Natural killer cell (primary cell): ENCODE results near the gene TSHZ3. TPM values are rescaled to one million over a fixed set of nuclear protein-coding genes. Genes with fewer than 3 reads are reported as not detected.

Experiments
- ATAC-seq, 3 donors: fragments of 150-1000 bp in 2 of 3; fragments of 200-7000 bp in 1 of 3; cut with Tn5 transposase; 1 replicate in 1 of 3; 2 replicates in 2 of 3; pipeline ENCODE4 v1.10.0; 2021; ENCODE audit warnings: mild to moderate bottlenecking in 2 of 3, moderate library complexity in 2 of 3
- DNase-seq, 2 donors: peaks; one replicate each; pipeline versions ENCODE4 v3.0.0 to v3.0.0-alpha.2; 2013 to 2021; ENCODE audit warnings: mixed read lengths in 1 of 2
- H3K27ac ChIP-seq: one replicate; pipeline ENCODE4 v1.5.1; 2013; ENCODE audit warnings: mild to moderate bottlenecking, low read length
- H3K27me3 ChIP-seq: one replicate; pipeline ENCODE4 v1.6.1; 2013; ENCODE audit warnings: low read length; ENCODE audit not compliant: control insufficient read depth, insufficient read depth
- H3K36me3 ChIP-seq: one replicate; pipeline ENCODE4 v1.6.1; 2013; ENCODE audit warnings: low read length; ENCODE audit not compliant: control insufficient read depth, insufficient read depth
- H3K4me1 ChIP-seq: one replicate; pipeline ENCODE4 v1.6.1; 2013; ENCODE audit warnings: low read length; ENCODE audit not compliant: control insufficient read depth, insufficient read depth
- H3K4me3 ChIP-seq: one replicate; pipeline ENCODE4 v1.5.1; 2013; ENCODE audit warnings: low read length
- H3K9me3 ChIP-seq: one replicate; pipeline ENCODE4 v1.6.1; 2013; ENCODE audit warnings: low read length; ENCODE audit not compliant: control insufficient read depth, insufficient read depth
- H3K27ac Mint-ChIP-seq, 2 donors: one replicate each; pipeline ENCODE4 v1.8.0; 2022; ENCODE audit warnings: mild to moderate bottlenecking in 2 of 2, mixed read lengths in 2 of 2, moderate library complexity in 1 of 2
- H3K27me3 Mint-ChIP-seq, 2 donors: one replicate each; pipeline ENCODE4 v1.8.0; 2022; ENCODE audit warnings: low read depth in 2 of 2, mixed read lengths in 2 of 2
- H3K36me3 Mint-ChIP-seq: one replicate; pipeline ENCODE4 v1.8.0; 2022; ENCODE audit warnings: mixed read lengths
- H3K4me1 Mint-ChIP-seq, 2 donors: one replicate each; pipeline ENCODE4 v1.8.0; 2022; ENCODE audit warnings: mixed read lengths in 2 of 2
- H3K4me3 Mint-ChIP-seq: one replicate; pipeline ENCODE4 v1.8.0; 2022; ENCODE audit warnings: mild to moderate bottlenecking, moderate library complexity, mixed read lengths
- H3K9me3 Mint-ChIP-seq, 2 donors: one replicate each; pipeline ENCODE4 v1.8.0; 2022; ENCODE audit warnings: mixed read lengths in 2 of 2
- CTCF ChIP-seq: fragments of 200-600 bp; IDR thresholded peaks from one replicate; pipeline ENCODE4 v1.8.0; 2022; ENCODE audit warnings: antibody characterized with exemption
- WGBS: methylation state at CpG from one replicate; pipeline ENCODE4 v1.1.7; 2013; ENCODE audit warnings: missing lambda C conversion rate; ENCODE audit not compliant: insufficient coverage; 5-methylcytosine and 5-hydroxymethylcytosine counted together
- intact Hi-C: fragments of 100-400 bp; cut with micrococcal nuclease; formaldehyde crosslinking; loops from one replicate; pipeline ENCODE4 v1.14.2; 2022
- total RNA-seq, 4 donors: library from RNA; stranded (reverse); fragments of 120-200 nt in 1 of 4; gene quantifications; one replicate each; pipeline versions ENCODE4 v1.2.3 to v1.2.4, GENCODE V29; 2013 to 2022

Gene TSHZ3
- total RNA-seq, 3 donors from 2014 or later (not counting 1 experiment from before 2014, with no cell fraction given): 5.3 to 8.1 (median 6.2) TPM

- no peak for TF ChIP-seq CTCF
- Histone ChIP-seq H3K36me3 (no peaks in the 10 kb centered on the region), H3K27ac (no peak overlapping the region), H3K27me3 (no peaks in the 10 kb centered on the region), H3K4me3 (no peak overlapping the region), H3K9me3 (no peaks in the 10 kb centered on the region), H3K4me1 (no peaks in the 10 kb centered on the region)
- H3K36me3 Mint-ChIP-seq: no peaks in the 10 kb centered on the region
- H3K27me3 Mint-ChIP-seq: peaks cover 3 to 13% of the 10 kb centered on the region in 2 donors
- DNase-seq (no peak), ATAC-seq (no peak)
- no peaks in the 10 kb centered on the region for H3K9me3 Mint-ChIP-seq
- 50% methylated on average over 6 of the region's 10 CpGs for WGBS
- intact Hi-C loops: no loop called here
- no peak overlapping the region for H3K27ac Mint-ChIP-seq
- no peak overlapping the region for H3K4me3 Mint-ChIP-seq
- H3K4me1 Mint-ChIP-seq: peaks cover 0 to 12% of the 10 kb centered on the region in 2 donors
Observed at GRCh38 chr19:31312677-31313244, 36.5 kb downstream of the TSHZ3 start.

GRCh38 chr19:31312009-31312676 is 37.1 kb downstream of the TSHZ3 start:
- ATAC-seq (no peak), DNase-seq (no peak)
- Histone ChIP-seq H3K4me1 (no peaks in the 10 kb centered on the region), H3K4me3 (no peak overlapping the region), H3K27me3 (no peaks in the 10 kb centered on the region), H3K27ac (no peak overlapping the region), H3K36me3 (no peaks in the 10 kb centered on the region), H3K9me3 (no peaks in the 10 kb centered on the region)
- Mint-ChIP-seq H3K9me3 (no peaks in the 10 kb centered on the region), H3K27me3 (peaks cover 3 to 17% of the 10 kb centered on the region in 2 donors), H3K4me1 (peaks cover 0 to 12% of the 10 kb centered on the region in 2 donors), H3K4me3 (no peak overlapping the region), H3K27ac (no peak overlapping the region), H3K36me3 (no peaks in the 10 kb centered on the region)
- intact Hi-C loops: no loop called here
- WGBS: 79% methylated on average over 7 of the region's 7 CpGs
- no peak for TF ChIP-seq CTCF

- H3K27me3 Mint-ChIP-seq: peaks cover 0 to 9% of the 10 kb centered on the region in 2 donors
- no peak for ATAC-seq
- Histone ChIP-seq H3K27me3 (no peaks in the 10 kb centered on the region), H3K9me3 (no peaks in the 10 kb centered on the region), H3K36me3 (no peaks in the 10 kb centered on the region), H3K4me1 (no peaks in the 10 kb centered on the region), H3K4me3 (no peak overlapping the region), H3K27ac (no peak overlapping the region)
- no peak overlapping the region for H3K27ac Mint-ChIP-seq
- intact Hi-C loops: no loop called here
- no peak for TF ChIP-seq CTCF
- DNase-seq: no peak
- 77% methylated on average over 4 of the region's 4 CpGs for WGBS
- H3K4me3 Mint-ChIP-seq: no peak overlapping the region
- no peaks in the 10 kb centered on the region for H3K36me3 Mint-ChIP-seq
- no peaks in the 10 kb centered on the region for H3K9me3 Mint-ChIP-seq
- H3K4me1 Mint-ChIP-seq: peaks cover 0 to 6% of the 10 kb centered on the region in 2 donors
Observed at GRCh38 chr19:31310432-31311133, 38.7 kb downstream of the TSHZ3 start.
